ENCODE measurements around the gene ARMCX4.

DNA sequence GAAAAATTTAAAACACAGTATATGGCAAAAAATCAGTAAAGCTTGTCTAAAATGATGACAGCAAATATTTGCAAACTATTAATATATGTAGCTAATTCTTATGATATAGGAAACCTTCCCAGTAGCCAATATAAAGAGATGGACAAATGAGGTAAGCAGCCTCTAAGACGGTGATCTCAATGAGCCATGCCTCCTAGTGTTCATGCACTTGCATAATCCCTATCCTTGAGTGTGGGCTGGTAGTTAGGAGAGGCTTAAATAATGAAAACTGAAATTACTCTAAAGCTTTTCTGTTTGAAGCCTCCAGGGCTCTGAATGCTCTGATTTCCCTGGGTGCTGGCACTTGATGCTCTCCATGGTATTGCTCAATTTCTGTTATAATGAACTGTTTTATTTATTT lies 24.6 kb upstream of the ARMCX4 start:
- TF ChIP-seq CTCF (conservative IDR thresholded peaks at IDR 0.05) = no peak
- TF ChIP-seq EZH2 (IDR thresholded peaks at IDR 0.05; ENCODE audit: low read depth) = no peak
